NCI-H1092 (cell line): ENCODE measurements around the gene PP2D1.
"Not testable (repeated sequence)": the region's sequence is repeated elsewhere in the genome, so short reads cannot be mapped to it uniquely, and the experiment has no call there.

Source experiments
- DNase-seq: peaks from one replicate; lab custom pipeline; 2025; lab: John Stamatoyannopoulos, UW

The PP2D1 gene

DNA sequence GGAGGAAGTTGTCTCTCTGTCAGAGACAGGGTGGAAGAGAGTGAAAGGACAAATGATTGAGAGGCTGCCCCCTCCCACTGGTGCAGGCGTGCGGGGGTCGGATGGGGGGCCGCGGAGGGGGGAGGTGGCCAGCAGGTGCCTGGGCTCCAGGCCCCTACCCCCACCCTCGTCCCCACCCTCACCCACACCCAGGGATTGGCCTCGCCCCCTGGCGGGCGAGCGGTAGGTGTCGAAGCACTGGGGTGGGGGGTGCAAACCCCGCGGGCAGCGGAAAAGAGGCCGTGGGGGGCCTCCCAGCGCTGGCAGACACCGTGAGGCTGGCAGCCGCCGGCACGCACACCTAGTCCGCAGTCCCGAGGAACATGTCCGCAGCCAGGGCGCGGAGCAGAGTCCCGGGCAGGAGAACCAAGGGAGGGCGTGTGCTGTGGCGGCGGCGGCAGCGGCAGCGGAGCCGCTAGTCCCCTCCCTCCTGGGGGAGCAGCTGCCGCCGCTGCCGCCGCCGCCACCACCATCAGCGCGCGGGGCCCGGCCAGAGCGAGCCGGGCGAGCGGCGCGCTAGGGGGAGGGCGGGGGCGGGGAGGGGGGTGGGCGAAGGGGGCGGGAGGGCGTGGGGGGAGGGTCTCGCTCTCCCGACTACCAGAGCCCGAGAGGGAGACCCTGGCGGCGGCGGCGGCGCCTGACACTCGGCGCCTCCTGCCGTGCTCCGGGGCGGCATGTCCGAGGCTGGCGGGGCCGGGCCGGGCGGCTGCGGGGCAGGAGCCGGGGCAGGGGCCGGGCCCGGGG, 27.9 kb upstream of the PP2D1 start, which contains the start of gene KAT2B:
TSS of gene KAT2B (plus strand) at position 682 of the 783 bp plus-strand sequence. CDS start at position 714, 32 bp downstream.
- DNase-seq = peak; percentile 63

DNA sequence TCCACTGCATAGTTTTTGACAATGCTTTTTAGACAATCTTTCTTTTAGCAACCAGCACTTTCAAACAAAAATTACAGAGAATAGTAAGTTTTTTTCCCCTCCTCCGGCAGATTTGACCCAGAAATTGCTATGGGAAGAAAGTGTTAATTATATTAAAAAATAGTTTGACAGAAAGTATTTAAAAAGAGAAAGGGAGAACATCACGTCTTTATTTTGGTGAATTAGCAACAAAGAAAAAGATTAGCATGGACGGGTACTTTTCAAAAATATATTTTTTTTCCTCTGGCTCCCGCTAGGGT, 27.4 kb upstream of the PP2D1 start:
- DNase-seq = no peak

DNA sequence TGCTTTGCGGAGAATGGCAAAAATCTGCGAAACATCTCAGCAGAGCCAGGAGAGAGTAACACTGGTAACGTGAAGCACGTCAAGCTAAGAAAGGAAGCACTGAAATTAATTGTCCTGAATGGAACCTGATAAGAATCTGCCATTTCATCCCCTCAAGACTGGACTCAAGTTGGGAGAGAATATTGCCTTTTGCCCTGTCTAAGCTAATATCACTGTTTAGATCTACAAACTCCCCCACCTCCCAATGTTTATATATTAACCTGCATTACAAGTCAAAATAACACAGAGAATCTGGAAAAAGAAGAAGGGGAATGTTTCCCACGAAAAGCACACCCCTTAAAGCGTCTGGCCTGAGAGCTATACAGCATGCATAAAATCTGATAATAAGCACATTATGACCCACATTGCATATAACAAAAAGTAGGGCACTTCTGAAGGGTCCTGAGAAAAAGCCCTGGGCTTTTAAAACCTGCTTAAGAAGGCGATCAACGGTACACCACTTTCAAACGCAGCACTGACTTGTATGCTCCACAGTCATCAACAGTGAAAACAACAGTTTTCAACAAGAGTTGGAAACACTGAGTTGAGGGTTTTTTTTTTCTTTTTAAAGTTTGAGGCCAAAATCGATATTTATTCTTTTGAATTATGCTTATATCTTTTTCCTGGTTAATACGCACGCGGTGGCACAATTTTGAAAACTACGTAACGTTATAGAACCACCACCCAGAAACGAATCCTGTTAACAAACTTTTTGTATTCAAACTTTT, 26.8 kb upstream of the PP2D1 start:
- no peak for DNase-seq

DNA sequence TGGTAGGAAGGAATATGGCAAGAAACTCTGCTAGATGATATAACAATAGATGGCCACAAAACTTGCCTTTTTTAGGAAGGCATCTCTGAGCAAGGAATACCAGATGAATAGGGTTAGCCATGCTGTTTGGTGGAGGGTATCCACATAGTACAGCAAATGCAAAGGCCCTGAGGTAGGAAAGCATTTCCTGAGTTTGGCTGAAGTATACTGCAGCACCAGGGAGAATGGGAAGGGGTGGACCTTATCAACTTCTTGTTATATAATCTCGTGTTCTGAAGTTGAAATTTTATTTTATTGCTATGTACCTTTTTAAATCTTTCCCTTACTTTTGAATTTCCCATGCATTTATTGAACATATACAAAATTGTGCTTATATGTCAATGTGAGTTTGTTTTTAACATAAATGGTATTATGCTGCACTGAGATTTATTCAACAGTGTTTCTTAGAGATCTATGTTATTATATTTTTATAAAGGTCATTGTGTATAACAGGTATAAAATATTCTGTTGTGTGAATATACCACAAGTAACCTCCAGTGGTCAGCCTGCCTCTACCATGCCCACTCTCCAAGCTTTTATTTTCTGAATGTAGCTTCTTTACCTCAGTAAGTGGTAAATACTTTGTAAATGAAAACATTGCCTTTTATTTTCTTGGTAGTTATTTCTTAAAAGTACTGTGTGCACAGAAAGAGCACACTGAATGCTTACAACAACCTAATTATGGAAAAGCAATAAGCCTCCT, 25.4 kb upstream of the PP2D1 start:
- DNase-seq = no peak

DNA sequence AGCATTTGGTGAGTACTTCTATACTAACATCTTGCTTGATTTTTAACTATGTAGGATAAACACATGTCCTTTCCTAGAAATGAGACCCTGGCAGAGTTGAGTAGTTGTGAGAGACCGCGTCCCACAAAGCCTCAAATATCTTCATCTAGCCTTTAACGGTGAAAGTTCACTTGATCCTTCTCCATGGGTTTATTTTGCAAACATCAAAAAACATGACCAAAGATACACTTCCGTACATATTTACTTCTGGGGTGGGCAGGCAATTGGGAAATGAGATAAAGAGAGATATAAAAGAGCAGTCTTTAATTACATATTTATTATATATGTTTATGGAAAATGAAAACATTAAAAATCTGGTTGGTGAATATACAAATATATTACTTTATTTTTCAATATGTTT, 23.0 kb upstream of the PP2D1 start:
- DNase-seq = no peak

DNA sequence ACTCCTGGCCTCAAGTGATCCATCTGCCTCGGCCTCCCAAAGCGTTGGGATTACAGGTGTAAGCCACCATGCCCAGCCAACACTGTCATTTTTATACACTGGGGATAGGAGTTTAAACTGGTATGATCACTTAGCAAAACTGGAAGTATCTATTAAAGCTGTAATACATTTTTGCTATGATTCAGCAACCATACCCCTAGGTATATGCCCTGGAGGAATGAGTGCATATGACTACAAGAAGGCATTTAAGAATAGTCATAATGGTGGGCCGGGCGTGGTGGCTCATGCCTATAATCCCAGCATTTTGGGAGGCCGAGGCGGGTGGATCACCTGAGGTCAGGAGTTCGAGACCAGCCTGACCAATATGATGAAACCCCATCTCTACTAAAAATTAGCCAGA, 19.9 kb upstream of the PP2D1 start:
- not testable (repeated sequence) for DNase-seq

DNA sequence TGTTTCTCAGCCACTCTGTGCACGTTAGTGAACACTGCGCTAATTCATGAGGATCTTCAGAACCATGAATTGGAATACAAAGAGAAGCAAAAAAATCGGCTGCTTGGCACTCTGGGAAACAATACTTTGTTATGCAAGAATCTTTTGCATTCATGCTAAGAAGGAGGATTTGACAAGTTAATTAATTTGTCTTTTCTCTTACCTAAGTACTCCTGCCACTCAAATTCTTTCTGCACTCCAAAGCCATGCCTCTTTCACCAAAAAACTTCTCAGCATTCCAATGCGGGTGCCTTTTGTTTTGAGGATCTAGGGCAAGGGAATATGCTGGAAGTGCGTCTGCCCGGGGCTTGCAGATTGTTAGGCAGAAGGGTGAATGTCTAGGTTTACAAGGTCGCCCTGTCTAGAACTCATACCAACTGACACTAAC, 16.9 kb upstream of the PP2D1 start:
- no peak for DNase-seq

DNA sequence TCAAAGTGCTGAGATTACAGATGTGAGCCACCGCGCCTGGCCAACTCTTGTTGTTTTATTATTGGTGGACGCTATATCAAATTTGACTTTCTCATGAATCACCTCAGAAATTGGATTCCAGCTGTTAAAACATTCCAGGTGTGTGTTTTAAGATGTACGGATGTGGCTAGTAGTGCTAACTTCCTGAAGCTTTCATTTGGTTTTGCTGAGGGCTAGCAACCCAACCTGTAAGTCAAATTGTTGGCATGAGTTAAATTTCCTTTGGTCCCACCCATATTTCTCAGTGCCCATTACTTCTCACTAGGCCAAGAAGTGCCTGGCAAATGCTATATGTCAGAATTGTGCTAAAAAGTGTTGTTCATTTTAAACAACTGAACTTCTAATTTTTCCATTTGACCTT, 15.1 kb upstream of the PP2D1 start:
- DNase-seq = no peak

DNA sequence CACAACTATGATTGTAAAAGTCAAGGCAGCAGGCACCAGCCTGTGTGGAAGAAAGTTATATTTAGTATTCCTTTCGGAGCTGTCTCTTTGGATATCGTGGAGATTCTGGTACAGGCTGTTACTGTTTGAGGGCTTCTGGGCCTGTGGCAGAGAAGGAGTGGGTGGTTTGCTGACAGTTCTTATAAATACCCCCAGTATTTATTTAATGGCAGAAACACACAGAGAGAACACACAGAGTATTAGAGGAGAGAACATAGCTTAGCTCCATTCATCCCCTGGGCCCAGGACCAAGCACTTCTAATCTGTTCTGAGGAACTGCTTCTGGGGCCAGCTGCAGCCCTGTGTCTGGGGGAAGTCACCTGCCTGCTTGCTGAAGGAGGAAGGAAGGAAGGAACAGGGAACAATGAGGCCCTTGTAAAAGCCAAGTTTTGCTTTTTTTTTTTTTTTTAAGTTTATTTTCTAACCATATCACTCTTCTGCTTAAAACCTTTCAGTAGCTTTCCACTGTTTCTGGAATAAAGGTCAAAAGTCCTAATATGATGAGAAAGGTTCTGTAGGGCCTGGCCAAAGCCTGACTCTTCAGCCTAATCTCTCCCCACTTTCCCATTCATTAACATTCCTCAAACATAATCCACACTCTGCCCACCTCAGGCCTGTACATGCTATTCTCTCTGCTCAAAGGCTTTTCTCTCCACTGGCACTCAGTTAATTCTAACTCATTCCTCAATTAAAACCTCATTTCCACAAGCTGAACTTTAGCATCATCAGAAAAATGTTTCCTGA, 11.8 kb upstream of the PP2D1 start:
- no peak for DNase-seq

DNA sequence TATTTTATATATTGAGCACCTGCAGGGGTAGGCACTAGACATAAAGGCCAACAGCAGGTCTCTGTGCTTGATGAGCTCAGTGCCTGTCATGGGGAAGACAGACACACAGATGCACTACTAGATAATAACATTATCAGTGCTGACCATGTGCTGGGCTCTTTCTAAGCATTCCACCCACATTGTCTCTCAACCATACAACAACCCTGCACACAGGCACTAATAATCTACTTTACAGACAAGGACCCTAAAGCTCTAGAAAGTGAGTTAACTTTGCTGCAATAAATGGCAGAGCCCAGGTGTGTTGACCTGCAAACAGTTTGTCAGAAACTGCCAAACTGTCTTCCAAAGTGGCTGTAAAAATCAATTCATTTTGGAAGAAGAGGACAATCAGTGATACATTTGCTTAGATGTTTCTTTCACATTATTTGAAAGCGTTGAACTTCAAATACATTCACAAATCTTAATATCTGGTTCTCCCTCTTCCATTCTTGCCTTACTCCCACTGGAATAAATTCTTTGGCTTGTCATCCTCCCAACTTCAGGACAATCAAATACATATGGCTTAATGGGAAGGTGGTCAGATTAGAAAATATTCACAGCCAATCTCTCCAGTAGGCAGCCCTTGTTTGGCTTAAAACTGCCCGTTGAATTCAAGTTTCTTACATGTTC, 11.0 kb upstream of the PP2D1 start:
- no peak for DNase-seq

DNA sequence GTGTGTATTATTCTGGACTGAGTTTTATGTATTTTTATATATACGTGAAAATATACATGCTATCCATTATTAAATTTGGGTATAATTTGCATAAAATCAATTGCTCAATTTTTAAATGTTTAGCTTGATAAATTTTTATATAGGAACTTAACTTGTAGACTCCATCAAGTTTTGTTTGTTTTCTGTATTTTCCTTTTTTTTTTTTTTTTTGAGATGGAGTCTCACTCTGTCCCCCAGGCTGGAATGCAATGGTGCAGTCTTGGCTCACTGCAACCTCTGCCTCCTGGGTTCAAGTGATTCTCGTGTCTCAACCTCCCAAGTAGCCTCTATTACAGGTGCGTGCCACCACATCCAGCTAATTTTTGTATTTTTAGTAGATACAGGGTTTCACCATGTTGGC, 4.0 kb upstream of the PP2D1 start:
- DNase-seq = not testable (repeated sequence)

DNA sequence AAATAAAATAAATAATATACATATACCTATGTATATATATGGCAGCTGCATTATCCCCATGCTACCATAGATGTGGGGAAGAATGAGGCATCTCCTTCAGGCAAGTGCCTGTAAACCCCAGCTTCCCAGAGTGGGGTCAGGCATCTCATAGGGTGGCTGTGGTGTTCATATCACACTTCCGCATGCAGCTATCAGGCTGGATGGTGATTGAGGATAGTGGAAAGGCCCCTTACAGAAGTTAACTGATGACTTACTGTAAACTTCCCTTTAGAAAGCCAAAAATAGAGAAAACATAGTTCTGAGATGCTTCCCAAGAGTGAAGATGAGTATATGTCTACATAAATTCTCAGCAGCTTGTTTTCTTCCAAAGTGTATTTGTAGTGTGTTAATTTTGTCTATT, 3.5 kb upstream of the PP2D1 start:
- no peak for DNase-seq

DNA sequence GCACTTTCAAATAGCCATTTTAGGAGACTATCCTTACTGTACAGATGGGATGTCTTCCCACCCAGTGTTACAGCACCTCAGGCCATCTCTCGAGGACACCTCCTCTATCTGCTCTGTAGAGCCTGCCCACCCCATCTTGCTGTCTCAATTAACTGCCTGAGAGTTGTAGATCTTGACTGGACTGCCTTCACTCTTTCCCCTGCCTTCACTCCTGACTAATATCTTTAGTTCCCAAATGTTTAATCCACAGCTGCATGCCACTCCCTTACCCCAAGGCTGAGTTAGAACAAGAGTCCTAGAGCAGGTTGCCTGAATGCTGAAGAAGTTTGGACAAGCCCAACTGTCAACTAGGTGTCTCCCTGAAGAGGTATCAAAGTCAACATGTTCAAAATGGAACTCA, 1.3 kb upstream of the PP2D1 start:
- no peak for DNase-seq

DNA sequence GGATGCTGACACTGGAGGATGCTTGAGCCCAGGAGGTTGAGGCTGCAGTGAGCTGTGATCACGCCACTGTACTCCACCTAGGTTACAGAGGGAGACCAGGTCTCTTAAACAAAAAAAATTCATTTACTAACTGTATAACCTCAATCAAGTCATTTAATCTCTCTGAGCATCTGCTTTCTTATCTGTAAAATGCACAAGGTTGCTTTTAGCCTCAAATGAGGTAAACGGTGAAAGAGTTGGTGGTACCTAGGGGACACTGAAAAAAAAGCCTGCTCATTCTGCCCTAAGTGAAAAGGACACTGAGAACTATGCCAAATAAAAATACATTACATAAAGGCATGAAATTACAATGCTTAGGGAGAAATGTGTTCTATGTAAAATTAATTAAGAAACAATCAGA, 3.4 kb downstream of the PP2D1 start:
- DNase-seq = no peak

DNA sequence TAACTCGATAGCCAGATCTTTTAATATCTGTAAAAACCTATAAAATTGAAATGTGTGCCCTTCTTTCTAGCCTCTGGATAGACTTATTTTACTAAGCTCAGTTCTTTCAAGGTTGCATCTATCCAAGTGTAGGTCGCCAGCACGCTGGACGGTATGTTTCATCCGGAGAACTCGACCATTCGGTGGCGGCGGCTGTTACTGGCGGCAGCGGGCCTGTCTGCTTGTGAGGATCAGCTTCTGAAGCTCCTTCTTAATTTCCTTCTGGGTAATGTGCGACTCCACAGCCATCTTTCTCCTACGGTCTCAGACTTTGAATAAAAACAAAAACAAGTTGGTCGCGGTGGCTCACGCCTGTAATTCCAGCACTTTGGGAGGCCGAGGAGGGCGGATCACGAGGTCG, 4.1 kb downstream of the PP2D1 start:
- DNase-seq = no peak

DNA sequence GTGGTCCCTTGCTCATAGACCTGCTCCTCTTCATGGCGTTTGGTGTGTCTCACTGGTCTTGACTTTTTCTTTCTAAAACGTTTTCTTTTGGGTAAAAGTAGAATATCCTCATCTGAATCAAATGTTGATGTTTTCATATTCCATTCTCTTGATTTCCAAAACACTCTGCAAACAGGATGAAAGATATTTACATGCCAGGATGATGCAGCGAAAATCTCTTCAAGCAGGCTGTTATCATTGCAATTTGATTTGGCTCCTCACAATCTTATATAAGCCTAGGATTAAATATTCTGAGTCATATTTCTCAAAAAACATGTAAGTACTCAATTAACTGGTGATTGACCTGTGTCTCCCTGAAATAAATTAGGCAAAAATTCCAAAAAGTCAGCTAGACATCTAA, 10.1 kb downstream of the PP2D1 start:
- DNase-seq = no peak

DNA sequence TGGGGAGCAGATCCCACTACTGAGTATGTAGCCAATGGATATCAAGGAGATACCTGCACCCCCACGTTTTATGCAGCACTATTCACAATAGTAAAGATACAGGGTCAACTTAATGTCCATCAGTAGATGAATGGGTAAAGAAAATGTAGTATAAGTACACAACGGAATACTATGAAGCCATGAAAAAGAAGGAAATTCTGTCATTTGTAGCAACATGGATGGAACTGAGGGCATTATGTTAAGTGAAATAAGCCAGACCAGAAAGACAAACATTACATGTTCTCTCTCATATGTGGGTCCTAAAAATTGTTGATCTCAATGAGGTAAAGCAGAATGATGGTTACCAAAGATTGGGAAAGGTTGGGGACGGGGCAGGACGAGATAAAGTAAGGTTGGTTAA, 14.6 kb downstream of the PP2D1 start:
- DNase-seq = no peak

DNA sequence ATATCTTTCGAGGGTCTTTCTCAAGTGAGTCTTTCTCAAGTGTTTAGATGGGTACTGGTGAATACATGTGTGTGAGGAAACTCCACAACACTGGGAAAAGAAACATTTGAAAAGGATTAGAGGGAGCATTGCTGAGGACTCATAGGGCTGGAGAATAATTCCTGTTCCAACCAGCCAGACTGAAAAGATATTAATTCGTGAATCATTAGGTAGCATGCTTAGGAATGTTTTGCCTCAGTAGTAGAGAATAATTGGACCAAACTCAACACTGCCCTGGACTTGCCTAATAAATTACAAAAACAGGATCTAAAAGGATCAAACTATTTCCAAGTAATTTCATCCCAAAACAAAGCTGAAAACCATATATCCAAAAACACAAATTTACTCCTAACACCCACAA, 17.3 kb downstream of the PP2D1 start:
- DNase-seq = no peak

DNA sequence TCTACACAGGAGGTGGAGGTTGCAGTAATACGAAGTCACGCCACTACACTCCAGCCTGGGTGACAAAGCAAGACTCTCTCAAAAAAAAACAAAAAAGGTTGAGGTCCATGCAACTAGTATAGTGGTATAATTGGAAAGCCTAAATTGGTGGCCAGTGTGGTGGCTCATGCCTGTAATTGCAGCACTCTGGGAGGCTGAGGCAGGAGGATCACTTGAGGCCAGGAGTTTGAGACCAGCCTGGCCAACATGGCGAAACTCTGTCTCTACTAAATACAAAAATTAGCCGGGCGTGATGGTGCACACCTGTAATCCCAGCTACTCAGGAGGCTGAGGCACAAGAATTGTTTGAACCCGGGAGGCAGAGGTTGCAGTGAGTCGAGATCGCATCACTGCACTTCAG, 23.2 kb downstream of the PP2D1 start:
- DNase-seq = not testable (repeated sequence)

DNA sequence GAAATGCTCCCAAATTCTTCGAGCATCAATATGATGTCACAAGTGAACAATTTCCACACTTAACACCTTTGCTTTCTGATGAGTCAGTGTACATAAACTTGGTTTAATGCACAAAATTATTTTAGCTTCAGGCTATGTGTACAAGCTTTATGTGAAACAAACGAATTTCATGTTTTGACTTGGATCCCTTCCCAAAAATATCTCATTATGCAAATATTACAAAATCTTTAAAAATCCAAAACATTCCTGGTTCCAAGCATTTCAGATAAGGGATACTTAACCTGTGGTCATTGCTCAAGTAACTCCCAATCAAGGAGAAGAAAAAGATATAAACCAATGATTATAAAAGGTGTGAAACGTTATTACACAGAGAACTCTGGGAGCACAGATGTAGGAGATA, 40.0 kb downstream of the PP2D1 start:
- no peak for DNase-seq

DNA sequence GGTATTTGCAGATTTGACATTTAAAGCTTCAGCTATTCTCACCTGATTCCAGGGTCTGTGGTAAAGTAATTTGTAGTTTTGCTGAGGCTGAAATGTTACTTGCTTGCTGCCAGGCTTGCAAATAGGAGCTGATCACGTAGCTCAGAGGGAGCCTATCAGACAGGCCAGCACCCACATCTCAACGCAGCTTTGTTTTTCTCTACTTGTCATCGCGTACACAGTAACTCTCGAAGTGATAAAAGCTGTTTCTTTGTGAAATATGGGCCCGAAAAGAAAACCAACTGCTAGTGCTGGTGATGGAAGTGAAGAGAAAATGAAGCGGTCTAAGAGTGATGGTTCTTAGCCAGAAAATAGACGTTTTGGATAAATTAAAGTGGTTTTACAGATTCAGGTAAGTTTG, 41.7 kb downstream of the PP2D1 start:
- DNase-seq = no peak

DNA sequence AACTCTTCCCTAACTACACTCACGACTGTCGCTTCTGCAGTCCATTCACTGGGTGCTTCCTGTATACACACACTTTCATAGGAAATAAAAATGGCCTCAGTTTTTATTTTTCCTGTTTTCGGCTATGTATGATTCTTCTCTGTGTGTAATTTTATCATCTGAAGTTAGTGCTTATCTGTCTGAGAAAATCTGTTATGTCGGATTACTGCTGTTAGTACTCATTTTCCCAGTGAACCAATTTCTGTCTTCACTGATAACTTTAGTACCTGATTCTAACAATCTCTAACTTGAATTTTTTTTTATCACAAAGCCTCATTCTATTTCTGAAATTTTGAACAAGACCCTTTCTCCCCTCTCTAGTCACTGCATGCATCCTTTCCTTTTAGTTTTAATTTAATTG, 44.3 kb downstream of the PP2D1 start:
- DNase-seq = no peak
